GM12801 (cell line): ENCODE measurements around the gene DEGS1.

Experiments used
- CTCF ChIP-seq: IDR thresholded peaks from one replicate; pipeline ENCODE4 v1.5.1; 2011; ENCODE audit warnings: control low read depth; ENCODE audit not compliant: insufficient read length; ENCODE audit errors: extremely low read depth

The DEGS1 gene

DNA sequence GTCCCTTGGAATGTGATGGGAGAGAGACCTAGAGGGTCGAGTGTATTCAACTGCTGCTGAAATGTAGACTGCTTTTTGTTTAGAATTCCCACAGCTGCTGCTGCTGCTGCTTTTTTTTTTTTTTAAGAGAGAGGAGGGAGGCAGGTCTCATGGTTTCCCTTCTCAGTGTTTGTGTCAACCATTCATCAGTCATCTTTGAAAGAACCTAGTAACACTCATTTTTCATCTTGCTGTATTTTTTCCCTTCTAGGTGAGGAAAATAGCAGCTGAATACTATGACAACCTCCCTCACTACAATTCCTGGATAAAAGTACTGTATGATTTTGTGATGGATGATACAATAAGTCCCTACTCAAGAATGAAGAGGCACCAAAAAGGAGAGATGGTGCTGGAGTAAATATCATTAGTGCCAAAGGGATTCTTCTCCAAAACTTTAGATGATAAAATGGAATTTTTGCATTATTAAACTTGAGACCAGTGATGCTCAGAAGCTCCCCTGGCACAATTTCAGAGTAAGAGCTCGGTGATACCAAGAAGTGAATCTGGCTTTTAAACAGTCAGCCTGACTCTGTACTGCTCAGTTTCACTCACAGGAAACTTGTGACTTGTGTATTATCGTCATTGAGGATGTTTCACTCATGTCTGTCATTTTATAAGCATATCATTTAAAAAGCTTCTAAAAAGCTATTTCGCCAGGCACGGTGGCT lies 9.2 kb downstream of the DEGS1 start:
- TF ChIP-seq CTCF = no peak

DNA sequence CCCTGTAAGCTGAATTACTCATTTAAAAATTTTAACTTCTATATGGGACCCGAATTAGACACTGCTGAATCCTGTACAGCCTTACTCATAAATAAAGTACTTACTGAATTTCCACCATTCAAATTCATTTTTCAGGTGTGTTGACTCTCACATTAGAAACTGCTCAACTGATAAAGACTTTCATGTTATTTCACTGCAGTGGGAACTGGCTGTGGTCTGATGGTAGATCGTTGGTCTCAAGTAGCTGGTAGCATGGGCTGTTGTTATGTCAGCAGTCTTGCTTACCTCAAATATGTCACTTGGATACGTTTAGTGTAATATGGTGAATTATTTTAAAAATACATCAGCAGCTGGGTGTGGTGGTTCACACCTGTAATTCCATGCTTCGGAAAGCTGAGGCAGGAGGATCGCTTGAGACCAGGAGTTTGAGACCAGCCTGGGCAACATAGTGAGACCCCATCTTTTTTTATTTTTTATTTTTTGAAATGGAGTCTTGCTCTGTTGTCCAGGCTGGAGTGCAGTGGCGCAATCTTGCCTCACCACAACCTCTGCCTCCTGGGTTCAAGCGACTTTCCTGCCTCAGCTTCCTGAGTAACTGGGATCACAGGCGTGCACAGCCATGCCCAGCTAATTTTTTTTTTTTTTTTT lies 10.4 kb downstream of the DEGS1 start:
- no peak for TF ChIP-seq CTCF

DNA sequence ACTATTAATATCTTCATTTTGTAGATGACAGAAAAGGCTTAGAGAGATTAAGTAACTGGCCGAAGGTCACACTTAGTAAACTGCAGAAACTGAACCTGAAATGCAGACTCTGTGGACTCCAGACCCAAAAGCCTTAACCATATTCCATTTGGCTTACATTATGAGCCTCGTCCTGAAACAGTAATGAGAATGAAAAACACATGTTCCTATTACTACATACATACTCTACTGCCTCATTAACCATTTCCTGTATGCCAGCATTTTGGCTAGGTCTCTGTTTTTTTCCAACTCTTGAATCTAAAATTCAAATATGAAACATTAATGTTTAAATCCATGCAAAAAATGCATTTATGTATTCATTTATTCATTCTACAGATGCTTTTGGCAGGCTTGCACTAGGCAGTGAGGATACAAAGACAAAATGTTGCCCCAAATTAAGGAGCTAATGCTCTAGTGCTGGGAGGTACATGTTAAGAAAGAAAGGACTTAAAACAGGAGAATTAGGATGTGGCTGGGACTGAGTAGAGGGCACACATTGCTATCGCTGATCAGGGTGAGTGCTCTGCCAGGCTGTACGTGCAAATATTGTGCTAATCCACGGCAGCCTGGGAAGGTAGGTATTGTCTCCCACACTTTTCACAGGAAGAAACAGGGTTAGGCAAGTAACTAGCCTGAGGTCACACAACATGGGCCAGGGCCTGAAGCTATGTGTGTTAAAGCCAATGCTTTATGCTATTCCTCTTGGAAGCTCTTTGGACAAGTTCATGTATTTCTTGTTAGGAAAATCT lies 14.0 kb downstream of the DEGS1 start:
- TF ChIP-seq CTCF = no peak

DNA sequence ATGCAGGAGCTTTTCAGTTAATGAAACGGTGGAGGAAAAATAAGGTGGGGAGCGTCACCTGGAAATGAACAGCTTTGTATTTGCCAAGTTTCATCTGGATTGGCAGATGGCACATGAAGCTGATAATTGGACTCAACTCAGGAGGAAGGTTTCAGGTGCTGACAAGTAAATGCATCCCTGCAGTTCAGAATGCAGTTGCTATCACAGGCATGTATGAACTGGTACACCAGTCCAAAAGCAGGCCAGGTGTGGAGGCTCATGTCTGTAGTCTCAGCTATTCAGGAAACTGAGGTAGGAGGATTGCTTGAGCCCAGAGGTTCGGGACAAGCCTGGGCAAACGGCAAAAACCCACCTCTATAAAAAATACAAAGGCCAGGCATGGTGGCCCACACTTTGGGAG lies 15.5 kb downstream of the DEGS1 start:
- TF ChIP-seq CTCF = no peak

DNA sequence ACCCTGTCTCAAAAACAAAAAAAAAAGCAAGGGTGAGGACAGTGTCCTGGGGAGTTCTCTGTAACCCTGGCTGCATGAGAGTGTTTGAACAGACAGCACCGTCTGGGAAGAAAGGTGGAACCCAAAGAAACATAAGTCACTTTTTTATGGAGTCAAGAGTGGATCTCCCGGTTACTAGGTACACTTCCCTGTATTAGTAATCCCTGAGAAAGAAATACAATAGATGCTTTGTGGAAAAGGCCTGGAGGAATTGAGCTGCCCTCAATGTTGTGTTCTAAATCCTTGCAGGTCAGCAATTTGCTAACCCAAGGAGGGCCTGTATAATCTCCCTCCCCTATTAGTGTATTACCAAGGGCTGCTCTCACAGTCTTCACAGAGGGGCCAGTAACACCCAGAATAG lies 16.6 kb downstream of the DEGS1 start:
- TF ChIP-seq CTCF = no peak

DNA sequence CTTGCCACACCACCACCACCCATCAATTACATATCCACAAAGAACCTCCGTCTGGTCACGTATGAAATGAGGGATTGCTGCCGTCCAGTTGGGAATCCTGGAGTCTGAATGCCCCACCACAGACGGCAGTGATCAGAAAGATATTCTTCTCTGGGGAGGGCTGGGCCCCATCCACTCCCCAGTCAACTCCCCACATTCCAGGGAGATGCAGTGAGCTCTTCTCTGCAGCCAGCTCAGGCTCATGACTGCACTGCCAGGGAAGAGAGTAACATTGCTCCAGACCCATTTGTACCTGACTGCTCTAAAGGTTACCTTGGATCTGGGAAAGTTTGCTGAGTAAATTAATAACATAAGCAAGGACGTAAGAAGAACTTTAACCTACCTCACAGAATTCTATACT lies 18.3 kb downstream of the DEGS1 start:
- no peak for TF ChIP-seq CTCF

GRCh38 chr1:224201853-224202252 lies 18.8 kb downstream of the DEGS1 start:
- TF ChIP-seq CTCF = no peak
